ENCODE results near the gene KCNE4.

Gene KCNE4, protein sequence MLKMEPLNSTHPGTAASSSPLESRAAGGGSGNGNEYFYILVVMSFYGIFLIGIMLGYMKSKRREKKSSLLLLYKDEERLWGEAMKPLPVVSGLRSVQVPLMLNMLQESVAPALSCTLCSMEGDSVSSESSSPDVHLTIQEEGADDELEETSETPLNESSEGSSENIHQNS

GRCh38 chr2:223051693-223052289 is at the start of gene KCNE4:
Gene KCNE4 (plus strand): TSS chr2:223052190. CDS start chr2:223052831, 641 bp downstream.
- peak; percentile 49 for DNase-seq (ENCODE audit: low spot score)

DNA sequence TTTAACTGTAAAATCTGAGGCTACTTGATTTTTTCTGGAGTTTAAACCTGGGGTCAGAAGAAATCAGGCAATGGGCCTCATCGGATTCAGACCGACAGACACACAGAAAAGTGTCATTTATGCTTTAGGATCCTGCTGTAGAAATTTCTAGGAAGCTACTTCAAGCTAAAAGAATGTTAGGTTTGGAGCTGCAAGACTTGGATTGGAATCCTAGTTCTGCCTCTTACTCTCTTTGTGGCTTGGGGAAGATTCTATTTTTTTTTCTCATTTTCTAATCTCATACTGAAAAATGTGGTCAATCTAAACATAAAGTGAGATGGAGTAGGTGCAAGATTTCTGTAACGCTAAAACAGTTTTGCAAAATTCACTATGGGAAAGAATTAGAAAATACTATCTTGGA is 48.8 kb upstream of the KCNE4 start:
- no peak for DNase-seq (ENCODE audit: low spot score)

DNA sequence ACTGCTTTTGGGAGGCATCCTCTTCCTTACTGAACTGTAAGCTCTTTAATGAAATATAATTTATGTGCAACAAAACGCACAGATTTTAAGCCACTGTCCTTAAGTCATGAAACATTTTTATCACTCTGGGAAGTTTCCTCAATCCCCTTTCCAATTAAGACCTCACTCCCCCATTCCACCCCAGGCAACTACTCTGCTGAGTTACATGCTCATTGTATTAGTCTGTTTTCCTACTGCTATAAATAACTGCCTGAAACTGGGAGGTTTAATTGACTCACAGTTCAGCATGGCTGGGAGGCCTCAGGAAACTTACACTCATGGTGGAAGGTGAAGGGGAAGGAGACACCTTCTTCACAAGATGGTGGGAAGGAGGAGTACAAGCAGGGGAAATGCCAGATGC is 46.5 kb upstream of the KCNE4 start:
- DNase-seq (ENCODE audit: low spot score): no peak

- no peak for DNase-seq (ENCODE audit: low spot score)
Measured at GRCh38 chr2:223007531-223007930, 44.5 kb upstream of the KCNE4 start.

GRCh38 chr2:223008162-223008561 is 43.8 kb upstream of the KCNE4 start:
- DNase-seq (ENCODE audit: low spot score): peak; percentile 32

DNA sequence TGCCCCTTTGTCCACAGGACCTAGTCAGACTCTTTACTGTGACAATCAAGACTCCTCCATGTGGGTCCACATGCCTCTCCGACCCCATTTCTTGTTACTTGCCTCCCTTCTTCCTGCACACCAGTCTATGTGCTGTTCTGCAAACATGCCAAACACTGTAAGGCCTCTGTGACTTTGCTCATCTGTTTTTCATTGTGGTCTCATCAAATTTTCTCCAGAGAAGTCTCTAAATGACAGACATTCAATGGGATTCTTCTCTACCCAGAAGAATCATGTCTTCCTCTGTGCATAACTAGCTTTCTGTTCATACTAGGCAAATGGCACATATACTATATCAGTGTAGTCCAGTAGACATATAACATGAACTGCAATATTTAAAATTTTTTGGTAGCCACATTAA is 43.0 kb upstream of the KCNE4 start:
- DNase-seq (ENCODE audit: low spot score): peak; percentile 43

DNA sequence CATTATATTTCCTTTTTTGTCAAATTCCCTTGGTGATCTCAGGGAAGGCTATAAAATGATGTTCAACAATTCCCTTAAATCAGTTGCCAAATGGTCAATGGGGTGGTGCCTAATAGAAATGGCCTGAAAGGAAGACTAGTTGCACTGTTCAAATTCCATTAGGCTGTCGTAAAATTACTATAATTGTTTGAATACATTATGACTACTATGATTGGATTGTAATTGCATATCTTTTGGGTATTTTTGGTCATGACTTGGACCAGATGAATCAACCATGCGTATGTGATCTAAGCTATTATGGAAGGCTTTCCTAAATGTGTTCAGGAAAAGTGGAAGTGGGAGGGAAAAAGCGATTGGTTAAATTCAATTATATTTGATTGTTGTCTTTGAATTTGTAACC is 41.3 kb upstream of the KCNE4 start:
- peak; percentile 81 for DNase-seq (ENCODE audit: low spot score)

DNA sequence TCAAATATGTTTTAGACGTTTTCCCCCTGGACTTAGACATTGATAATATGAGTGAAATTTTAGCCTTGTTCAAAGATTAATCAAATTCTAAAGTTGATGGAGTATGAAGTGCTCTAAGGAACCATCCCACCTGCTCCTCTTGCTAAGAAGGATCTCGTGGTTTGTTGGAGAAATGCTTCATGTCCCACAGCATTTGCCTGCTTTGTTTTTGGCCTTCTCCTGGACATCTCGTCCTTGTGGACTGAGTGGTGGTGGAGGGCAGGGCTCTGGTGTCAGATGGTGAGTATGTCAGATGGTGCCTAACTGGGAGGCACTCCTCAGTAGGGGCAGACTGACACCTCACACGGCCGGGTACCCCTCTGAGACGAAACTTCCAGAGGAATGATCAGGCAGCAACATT is 39.7 kb upstream of the KCNE4 start:
- DNase-seq (ENCODE audit: low spot score): no peak

- DNase-seq (ENCODE audit: low spot score): no peak
Measured at GRCh38 chr2:223019390-223019930, 32.5 kb upstream of the KCNE4 start.

GRCh38 chr2:223019987-223020717 is 31.8 kb upstream of the KCNE4 start:
- DNase-seq (ENCODE audit: low spot score): no peak

GRCh38 chr2:223020971-223021675 is 30.9 kb upstream of the KCNE4 start:
- no peak for DNase-seq (ENCODE audit: low spot score)

DNA sequence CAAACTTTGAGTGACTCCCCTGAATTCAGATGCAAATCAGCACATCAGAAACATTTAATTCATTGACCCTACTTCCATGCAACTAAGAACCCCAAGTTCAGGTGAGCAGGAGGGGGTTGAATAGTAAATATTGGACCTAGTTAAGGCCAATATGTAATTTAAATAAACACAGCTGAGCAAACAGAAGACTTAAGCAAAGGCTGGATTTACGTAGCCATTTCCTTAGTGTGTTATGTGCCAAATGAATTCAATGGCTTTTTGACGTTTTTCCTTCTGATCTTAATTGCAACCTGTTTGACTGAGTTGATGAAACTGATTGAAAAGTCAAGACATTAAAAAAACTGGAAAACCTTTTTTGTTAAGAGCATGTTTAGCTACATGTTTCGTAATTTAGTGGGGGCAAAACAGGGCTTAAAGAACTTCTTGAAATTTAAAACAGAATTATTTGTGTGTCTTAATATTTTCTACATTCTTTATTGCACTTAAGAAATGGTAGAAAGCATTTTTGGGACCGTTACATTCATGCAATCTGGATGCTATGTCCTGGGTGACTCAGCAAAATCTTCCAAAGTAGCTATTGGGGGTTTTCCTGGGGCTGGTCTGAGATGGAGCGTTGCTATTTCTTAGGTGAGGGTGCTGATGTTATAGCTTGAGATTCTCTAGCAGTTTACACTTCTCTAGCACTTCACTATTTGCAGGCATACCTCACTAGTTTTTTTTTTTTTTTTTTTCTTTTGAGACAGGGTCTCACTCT is 25.5 kb upstream of the KCNE4 start:
- peak; percentile 7 for DNase-seq (ENCODE audit: low spot score)

- DNase-seq (ENCODE audit: low spot score): peak; percentile 15
Measured at GRCh38 chr2:223027442-223027841, 24.5 kb upstream of the KCNE4 start.

- no peak for DNase-seq (ENCODE audit: low spot score)
Measured at GRCh38 chr2:223029287-223029686, 22.7 kb upstream of the KCNE4 start.

GRCh38 chr2:223032187-223033142 is 19.5 kb upstream of the KCNE4 start:
- DNase-seq (ENCODE audit: low spot score): peak; percentile 14

DNA sequence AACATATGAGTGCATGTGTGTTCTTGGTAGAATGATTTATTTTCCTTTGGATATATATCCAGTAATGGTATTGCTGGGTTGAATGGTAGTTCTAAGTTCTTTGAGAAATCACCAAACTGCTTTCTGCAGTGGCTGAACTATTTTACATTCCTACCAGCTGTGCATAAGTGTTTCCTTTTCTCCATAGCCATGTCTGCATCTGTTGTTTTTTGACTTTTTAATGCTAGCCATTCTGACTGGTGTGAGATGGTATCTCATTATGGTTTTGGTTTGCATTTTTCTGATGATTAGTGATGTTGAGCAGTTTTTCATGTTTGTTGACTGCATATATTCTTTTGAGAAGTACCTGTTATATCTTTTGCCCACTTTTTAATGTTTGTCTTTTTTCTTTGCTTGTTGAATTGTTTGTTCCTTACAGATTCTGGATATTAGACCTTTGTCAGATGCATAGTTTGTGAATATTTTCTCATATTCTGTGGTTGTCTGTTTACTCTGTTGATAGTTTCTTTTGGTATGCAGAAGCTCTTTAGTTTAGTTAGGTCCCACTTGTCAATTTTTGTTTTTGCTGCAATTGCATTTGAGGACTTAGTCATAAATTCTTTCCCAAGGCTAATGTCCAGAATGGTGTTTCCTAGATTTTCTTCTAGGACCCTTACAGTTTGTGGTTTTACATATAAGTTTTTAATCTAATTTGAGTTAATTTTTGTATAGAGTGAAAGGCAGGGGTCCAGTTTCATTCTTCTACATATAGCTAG is 17.6 kb upstream of the KCNE4 start:
- no peak for DNase-seq (ENCODE audit: low spot score)

GRCh38 chr2:223036790-223037444 is 15.1 kb upstream of the KCNE4 start:
- no peak for DNase-seq (ENCODE audit: low spot score)

GRCh38 chr2:223037445-223037800 is 14.6 kb upstream of the KCNE4 start:
- DNase-seq (ENCODE audit: low spot score): no peak

DNA sequence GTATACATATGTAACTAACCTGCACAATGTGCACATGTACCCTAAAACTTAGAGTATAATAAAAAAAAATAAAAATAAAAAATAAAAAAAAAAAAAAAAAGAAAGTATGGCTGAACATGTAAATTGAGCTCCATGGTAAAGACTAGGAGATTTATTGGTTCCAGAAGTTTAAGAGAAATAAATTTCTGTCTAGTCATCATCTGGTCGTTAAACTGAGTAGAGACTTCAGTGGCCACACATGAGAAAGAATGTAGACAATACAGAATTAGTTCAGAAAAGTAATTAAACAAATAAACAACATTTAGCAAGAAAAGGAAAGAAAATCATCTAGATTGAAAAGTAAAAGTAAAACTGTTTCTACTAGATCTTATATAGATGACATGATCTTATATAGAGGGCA is 12.4 kb upstream of the KCNE4 start:
- no peak for DNase-seq (ENCODE audit: low spot score)

Measured in AG08395 (cell line).